Naive thymus-derived CD8-positive, alpha-beta T cell (primary cell): ENCODE results near the gene SMYD3. TPM values are rescaled to one million over a fixed set of nuclear protein-coding genes. Genes with fewer than 3 reads are reported as not detected.
A peak's percentile ranks its signal among the peaks of the same experiment; 100 is the strongest.

Source experiments
- ATAC-seq, 2 donors: fragments of 150-1000 bp; cut with Tn5 transposase in 1 of 2; sonication (Bioruptor Pico), chemical (Tn5 transposase) in 1 of 2; 1 replicate in 1 of 2; 2 replicates in 1 of 2; pipeline ENCODE4 v1.10.0; 2021; ENCODE audit warnings: mild to moderate bottlenecking in 2 of 2, moderate library complexity in 2 of 2
- POLR2A ChIA-PET: fragments of 350-600 bp; sonication (Branson Sonifier 250); formaldehyde crosslinking; loops from one replicate; lab custom pipeline; 2021; ENCODE audit warnings: antibody characterized with exemption; lab: Charles Lee
- DNase-seq, 10 donors: peaks; one replicate each; pipeline versions ENCODE4 v3.0.0 to v3.0.0-alpha.2; 2020 to 2022
- H3K27ac Mint-ChIP-seq, 10 donors: one replicate each; pipeline ENCODE4 v1.8.0; 2020 to 2022; ENCODE audit warnings: mild to moderate bottlenecking in 10 of 10, mixed read lengths in 10 of 10, moderate library complexity in 4 of 10, inconsistent platforms in 1 of 10
- H3K27me3 Mint-ChIP-seq, 5 donors: one replicate each; pipeline ENCODE4 v1.8.0; 2021 to 2022; ENCODE audit warnings: mixed read lengths in 5 of 5
- H3K36me3 Mint-ChIP-seq, 3 donors: one replicate each; pipeline ENCODE4 v1.8.0; 2020 to 2022; ENCODE audit warnings: mixed read lengths in 3 of 3, mild to moderate bottlenecking in 2 of 3, inconsistent platforms in 1 of 3
- H3K4me1 Mint-ChIP-seq, 4 donors: one replicate each; pipeline ENCODE4 v1.8.0; 2021 to 2022; ENCODE audit warnings: mixed read lengths in 4 of 4
- H3K4me3 Mint-ChIP-seq, 10 donors: one replicate each; pipeline ENCODE4 v1.8.0; 2020 to 2022; ENCODE audit warnings: mild to moderate bottlenecking in 10 of 10, mixed read lengths in 10 of 10, moderate library complexity in 6 of 10, inconsistent platforms in 1 of 10
- H3K9me3 Mint-ChIP-seq, 9 donors: one replicate each; pipeline ENCODE4 v1.8.0; 2020 to 2022; ENCODE audit warnings: mixed read lengths in 9 of 9, mild to moderate bottlenecking in 3 of 9, inconsistent platforms in 1 of 9, moderate library complexity in 1 of 9
- polyA plus RNA-seq, 3 donors: library from polyadenylated mRNA; unstranded; fragments of 300-500 nt; fragmentation: Illumina TruSeq; gene quantifications; one replicate each; pipeline ENCODE4 v1.2.3, GENCODE V29; 2021
- total RNA-seq, 8 experiments: library from RNA in 2 of 8; stranded (reverse) in 2 of 8; gene quantifications; one replicate each; pipeline ENCODE4 v1.2.3 and lab custom pipeline; 2021 to 2026

Gene SMYD3
- total and polyA plus RNA-seq, 5 experiments from 2014 or later: 19.1 to 42.1 (median 36.5) TPM

DNA sequence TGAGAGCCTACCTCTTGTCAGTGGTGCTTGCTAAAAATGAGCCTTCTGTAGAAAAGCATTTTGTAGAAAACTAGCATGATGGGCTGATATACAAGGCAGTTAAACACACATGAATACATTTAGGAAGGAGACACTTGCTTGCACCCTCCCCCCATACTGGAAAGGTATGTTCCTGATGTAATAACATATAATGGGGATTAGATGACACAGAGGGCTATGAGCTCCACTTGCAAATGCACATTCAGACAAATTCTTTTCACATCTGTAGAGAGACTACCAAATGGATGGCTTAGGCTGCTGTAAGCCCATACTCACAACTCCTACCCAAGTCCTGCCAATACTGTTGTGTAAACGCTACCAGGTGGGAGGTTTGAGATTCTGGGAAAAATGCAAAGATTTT is 634.0 kb downstream of the SMYD3 start:
- Mint-ChIP-seq H3K36me3 (peaks cover 0 to 14% (median 3%) of the 10 kb centered on the region in 3 donors), H3K4me3 (no peak overlapping the region), H3K27me3 (no peaks in the 10 kb centered on the region), H3K9me3 (no peaks in the 10 kb centered on the region), H3K27ac (peak overlapping the region in 1 of 10 donors; percentile 48), H3K4me1 (peaks cover 0 to 6% (median 0%) of the 10 kb centered on the region in 4 donors)
- DNase-seq (no peak), ATAC-seq (no peak)
- POLR2A ChIA-PET: no interaction called here

DNA sequence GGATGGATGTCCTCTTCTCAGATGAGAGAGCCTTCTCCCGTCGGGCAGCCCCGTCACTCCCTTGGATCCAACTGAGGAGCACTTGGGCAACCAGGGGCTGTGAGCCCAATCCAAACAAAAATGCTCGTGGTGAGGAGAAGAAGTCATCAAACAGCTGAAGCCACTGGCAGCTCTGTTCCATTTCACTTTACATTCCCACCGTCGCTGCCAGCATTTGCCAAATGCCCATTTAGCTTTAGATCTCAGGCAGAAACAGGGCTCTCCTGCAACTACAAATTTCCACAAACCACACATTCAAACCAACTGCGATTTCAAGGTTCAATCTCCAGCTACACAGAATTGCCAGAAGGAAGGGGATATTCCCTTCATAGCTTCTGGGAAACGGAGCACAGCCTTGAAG is 634.6 kb downstream of the SMYD3 start:
- POLR2A ChIA-PET: no interaction called here
- Mint-ChIP-seq H3K4me3 (no peak overlapping the region), H3K36me3 (peaks cover 0 to 14% (median 3%) of the 10 kb centered on the region in 3 donors), H3K27me3 (no peaks in the 10 kb centered on the region), H3K9me3 (no peaks in the 10 kb centered on the region), H3K27ac (peak overlapping the region in 1 of 10 donors; percentile 48), H3K4me1 (peaks cover 0 to 7% (median 0%) of the 10 kb centered on the region in 4 donors)
- ATAC-seq (no peak), DNase-seq (no peak)

DNA sequence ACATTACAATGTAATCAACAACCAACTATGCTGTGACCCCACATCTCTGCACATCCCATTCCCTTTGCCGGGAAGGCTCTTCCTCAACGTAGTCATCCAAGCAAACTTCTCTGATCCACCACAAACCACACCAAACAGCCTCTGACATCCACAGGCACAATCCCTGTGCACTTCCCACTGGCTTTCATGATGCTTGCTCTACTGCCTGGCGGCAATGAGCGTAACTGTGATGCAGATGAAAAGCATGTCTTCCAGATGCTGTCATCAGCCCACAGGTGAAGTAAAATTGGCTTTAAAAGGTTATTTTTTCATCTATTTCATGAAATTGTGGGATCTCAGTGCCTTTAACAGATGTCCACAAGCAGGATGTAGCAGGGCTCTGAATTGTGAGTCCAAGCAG is 635.2 kb downstream of the SMYD3 start:
- no peak for DNase-seq
- Mint-ChIP-seq H3K36me3 (peaks cover 0 to 14% (median 3%) of the 10 kb centered on the region in 3 donors), H3K4me3 (no peak overlapping the region), H3K9me3 (no peaks in the 10 kb centered on the region), H3K27ac (peak overlapping the region in 1 of 10 donors; percentile 58), H3K4me1 (peaks cover 0 to 9% (median 0%) of the 10 kb centered on the region in 4 donors), H3K27me3 (no peaks in the 10 kb centered on the region)
- ATAC-seq: no peak
- POLR2A ChIA-PET: no interaction called here

DNA sequence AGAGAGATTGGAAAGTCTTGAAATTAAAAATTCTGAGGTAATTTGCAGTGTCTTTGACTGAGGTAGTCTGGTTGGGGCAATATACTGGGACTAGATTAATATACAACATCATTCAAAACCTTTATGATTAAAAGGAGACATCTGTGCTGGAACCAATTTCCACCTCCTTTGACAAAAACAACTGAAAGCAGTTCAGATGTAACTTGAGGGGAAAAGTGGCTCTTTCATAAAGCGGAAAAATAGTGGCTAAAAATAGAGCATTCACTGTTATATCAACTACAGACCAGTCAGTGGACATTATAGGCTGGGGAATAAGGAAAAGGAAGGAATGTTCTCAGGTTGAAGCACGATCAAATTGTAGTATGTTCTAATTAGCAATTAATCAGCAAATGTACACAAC is 635.9 kb downstream of the SMYD3 start:
- Mint-ChIP-seq H3K9me3 (no peaks in the 10 kb centered on the region), H3K4me3 (no peak overlapping the region), H3K27me3 (no peaks in the 10 kb centered on the region), H3K36me3 (peaks cover 0 to 7% (median 3%) of the 10 kb centered on the region in 3 donors), H3K27ac (no peak overlapping the region), H3K4me1 (peaks cover 0 to 11% (median 0%) of the 10 kb centered on the region in 4 donors)
- DNase-seq (no peak), ATAC-seq (no peak)
- POLR2A ChIA-PET: no interaction called here

DNA sequence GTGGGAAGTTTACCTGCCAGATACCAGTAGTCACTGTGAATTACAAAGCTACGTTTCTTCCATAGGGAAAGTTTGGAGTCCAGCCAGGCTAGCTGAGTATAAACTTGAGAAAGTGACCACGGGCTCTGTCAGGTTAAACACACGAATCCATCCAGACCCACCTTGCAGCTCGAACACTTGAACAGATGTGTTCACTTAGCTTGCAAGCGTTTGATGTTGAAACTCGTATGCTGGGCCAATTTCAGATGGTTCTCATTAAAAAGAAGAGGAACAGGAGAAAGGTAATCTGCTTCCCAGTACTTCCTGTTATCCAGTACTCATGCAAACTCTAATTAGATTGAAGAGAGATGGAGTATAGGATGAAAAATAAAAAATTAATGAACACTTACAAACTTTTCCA is 636.4 kb downstream of the SMYD3 start:
- H3K4me1 Mint-ChIP-seq: peaks cover 0 to 11% (median 0%) of the 10 kb centered on the region in 4 donors
- no peaks in the 10 kb centered on the region for H3K9me3 Mint-ChIP-seq
- no peak for ATAC-seq
- POLR2A ChIA-PET: no interaction called here
- H3K27ac Mint-ChIP-seq: no peak overlapping the region
- H3K36me3 Mint-ChIP-seq: peaks cover 0 to 5% (median 3%) of the 10 kb centered on the region in 3 donors
- no peak overlapping the region for H3K4me3 Mint-ChIP-seq
- DNase-seq: no peak
- no peaks in the 10 kb centered on the region for H3K27me3 Mint-ChIP-seq

DNA sequence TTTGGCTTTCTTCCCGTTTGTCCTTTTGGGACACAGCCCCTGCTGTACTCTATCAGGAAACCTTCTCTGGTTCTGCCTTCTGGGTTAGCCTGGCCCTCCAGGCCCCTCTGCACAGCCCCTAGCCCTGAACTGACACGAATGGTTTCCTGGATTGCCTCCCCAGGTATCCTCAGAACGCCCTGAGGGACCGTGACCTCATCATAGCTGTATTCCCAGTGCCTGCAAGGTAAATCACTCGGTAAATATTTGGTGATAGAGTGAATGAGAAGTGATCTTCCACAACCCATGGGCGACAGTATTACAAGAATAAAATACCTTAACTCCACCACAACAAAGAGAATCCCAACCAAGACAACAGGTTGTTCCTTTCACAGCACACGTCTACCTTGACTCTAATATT is 637.2 kb downstream of the SMYD3 start:
- POLR2A ChIA-PET: no interaction called here
- DNase-seq: no peak
- Mint-ChIP-seq H3K4me3 (no peak overlapping the region), H3K4me1 (peaks cover 0 to 11% (median 0%) of the 10 kb centered on the region in 4 donors), H3K36me3 (peaks cover 0 to 7% (median 2%) of the 10 kb centered on the region in 3 donors), H3K27me3 (no peaks in the 10 kb centered on the region), H3K27ac (no peak overlapping the region), H3K9me3 (no peaks in the 10 kb centered on the region)
- no peak for ATAC-seq

DNA sequence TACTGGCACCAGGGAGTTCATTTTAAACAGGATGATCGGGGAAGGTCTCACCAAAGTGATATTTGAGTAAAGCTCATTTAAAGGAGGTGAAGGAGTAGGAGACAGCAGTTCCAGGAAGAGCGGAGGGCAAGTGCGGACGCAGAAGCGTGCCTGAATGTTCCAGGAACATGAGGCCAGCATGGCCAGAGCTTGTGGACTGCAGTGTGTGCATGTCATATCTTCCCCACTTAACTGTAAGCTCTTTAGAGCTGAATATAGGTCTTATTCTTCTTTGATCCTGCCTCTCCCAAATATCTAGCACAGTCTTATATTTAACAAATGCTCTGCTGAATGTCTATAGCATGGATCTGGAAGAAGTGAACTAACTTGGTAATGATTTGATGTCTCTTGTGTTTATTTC is 639.3 kb downstream of the SMYD3 start:
- no peak overlapping the region for H3K27ac Mint-ChIP-seq
- H3K36me3 Mint-ChIP-seq: peaks cover 11 to 22% (median 21%) of the 10 kb centered on the region in 3 donors
- POLR2A ChIA-PET: no interaction called here
- H3K4me1 Mint-ChIP-seq: peaks cover 0 to 11% (median 0%) of the 10 kb centered on the region in 4 donors
- DNase-seq (no peak), ATAC-seq (no peak)
- H3K9me3 Mint-ChIP-seq: no peaks in the 10 kb centered on the region
- H3K4me3 Mint-ChIP-seq: no peak overlapping the region
- no peaks in the 10 kb centered on the region for H3K27me3 Mint-ChIP-seq

DNA sequence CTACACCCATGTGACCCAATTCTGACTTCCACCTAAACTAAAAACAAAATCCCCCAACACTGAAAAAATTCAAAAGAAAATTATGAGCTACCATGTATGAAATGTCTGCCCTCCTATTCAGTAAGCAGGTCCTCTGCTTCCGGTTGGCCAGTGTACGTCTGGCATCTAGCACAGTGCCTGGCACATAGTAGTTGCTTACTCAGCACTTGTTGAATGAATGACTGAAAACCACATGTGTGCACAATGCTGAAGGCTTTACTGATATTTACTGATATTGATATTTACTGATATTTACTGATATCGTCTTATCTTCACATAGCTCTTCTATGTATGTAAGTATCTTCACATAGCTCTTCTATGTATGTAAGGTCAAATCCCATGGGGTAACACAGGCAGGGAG is 642.2 kb downstream of the SMYD3 start:
- H3K4me3 Mint-ChIP-seq: no peak overlapping the region
- DNase-seq: no peak
- ATAC-seq: no peak
- H3K4me1 Mint-ChIP-seq: peaks cover 0 to 10% (median 0%) of the 10 kb centered on the region in 4 donors
- POLR2A ChIA-PET: no interaction called here
- no peaks in the 10 kb centered on the region for H3K9me3 Mint-ChIP-seq
- H3K27ac Mint-ChIP-seq: no peak overlapping the region
- no peaks in the 10 kb centered on the region for H3K27me3 Mint-ChIP-seq
- peaks cover 21 to 43% (median 28%) of the 10 kb centered on the region in 3 donors for H3K36me3 Mint-ChIP-seq

DNA sequence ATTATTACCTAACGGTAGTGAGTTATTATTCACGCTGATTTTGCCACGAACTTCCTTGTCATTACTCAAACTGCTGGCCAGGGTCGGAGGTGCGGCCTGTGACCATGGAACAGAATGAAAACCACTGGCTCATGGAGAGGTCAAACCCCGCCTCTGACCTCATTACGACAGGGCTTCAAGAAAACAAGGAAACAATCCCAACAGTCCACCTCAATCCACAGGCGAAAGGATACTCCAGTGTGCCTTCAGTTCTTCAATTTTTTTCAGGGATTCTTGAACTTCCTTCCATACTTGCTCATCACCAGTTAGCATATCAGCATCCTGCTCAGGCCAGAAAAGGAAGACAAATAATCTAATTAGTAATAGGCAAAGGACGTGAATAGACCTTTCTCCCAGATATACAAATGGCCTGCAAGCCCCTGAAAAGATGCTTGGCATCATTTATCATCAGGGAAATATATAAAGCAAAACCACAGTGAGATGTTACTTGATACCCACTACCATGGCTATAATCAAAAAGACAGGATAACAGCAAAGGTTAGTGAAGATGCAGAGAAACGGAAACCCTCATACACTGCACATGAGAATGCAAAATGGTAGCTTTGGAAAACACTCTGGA is 643.4 kb downstream of the SMYD3 start:
- DNase-seq (no peak), ATAC-seq (no peak)
- peaks cover 0 to 5% (median 0%) of the 10 kb centered on the region in 4 donors for H3K4me1 Mint-ChIP-seq
- POLR2A ChIA-PET: interaction anchor here (0.7 kb wide), 1 partner anchor 174 kb away, joined by 3 read pairs; no protein-coding TSS in a partner anchor
- H3K36me3 Mint-ChIP-seq: peaks cover 21 to 50% (median 30%) of the 10 kb centered on the region in 3 donors
- H3K27ac Mint-ChIP-seq: no peak overlapping the region
- H3K27me3 Mint-ChIP-seq: no peaks in the 10 kb centered on the region
- H3K9me3 Mint-ChIP-seq: no peaks in the 10 kb centered on the region
- no peak overlapping the region for H3K4me3 Mint-ChIP-seq

DNA sequence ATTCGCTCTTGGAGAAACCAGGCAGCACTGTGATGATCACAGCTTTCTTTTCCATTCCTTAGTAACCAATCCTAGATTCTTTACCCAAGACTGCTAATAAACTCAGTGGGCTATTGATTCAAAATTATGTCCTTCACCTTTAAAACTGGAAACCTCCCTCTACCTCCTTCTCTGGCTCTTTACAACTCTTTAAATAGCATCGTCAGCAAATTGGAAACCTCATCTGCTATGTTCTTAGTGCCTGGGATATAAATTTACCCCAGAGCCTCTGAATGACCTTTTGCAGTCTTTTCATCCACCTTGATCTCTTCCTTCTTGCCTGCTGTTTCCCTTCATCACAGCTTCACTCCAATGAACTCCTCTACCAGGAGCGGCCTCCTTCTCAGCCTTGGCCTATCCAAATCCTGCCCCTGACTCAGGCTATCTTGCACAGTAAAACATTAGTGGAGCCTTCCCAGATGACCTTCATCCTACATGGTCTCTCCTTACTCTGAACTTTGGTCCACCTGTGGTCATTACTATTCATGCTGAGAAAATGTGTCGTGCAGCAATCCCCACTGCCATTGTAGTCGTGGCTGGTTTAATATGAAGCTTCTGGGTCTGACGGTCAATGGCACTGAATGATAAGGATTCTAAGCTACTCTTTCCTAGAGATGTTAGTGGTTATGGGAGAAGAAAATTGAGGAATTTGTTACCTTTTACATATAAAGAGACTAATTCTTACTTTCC is 644.1 kb downstream of the SMYD3 start:
- DNase-seq: no peak
- Mint-ChIP-seq H3K4me1 (peaks cover 0 to 5% (median 0%) of the 10 kb centered on the region in 4 donors), H3K36me3 (peaks cover 25 to 56% (median 36%) of the 10 kb centered on the region in 3 donors), H3K9me3 (peaks cover 0 to under 1% (median 0%) of the 10 kb centered on the region in 9 donors), H3K27me3 (no peaks in the 10 kb centered on the region), H3K4me3 (no peak overlapping the region), H3K27ac (peak overlapping the region in 1 of 10 donors; percentile 40)
- ATAC-seq: no peak
- POLR2A ChIA-PET: interaction anchor here (0.7 kb wide), 1 partner anchor 175 kb away, joined by 3 read pairs; no protein-coding TSS in a partner anchor

DNA sequence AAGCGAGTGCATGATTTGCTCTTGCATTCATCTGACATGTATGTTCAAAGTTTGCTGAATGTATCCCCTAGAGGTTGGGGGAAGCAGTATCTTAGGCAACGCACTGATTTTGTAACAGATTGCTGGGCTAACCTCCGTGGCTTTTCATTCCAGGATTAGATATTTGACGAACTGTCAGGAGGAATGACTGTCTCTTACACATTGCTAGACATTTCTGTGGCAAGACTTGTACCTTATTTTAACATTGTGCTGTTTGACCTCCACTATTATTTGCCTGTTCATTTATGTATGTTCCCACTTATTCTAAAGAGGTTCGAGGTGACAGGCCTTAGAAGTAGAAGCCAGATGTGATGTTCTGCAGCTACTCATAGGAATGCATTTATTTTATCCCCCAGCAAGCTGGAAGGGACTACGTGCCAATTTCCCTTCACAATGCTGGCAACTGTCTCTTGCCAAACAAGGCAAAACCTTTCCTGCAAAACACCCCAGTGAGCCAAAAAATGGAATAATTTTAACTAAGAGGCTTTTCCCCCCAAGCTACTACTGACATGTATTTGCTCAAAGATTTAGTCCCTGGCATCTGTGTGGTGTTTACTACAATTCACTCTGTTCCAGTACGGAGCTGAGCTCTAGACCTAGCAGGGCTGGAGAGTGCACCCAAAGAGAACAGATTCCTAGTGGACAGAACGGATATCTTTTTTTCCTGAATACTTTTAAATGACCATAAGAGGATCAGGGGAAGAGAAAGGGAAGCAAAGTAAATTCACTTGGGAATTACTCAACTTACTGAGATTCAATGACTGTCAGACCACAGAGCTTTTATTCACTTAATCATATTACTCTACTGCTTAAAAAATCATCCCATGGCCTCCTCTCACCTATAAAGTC is 646.2 kb downstream of the SMYD3 start:
- no peak overlapping the region for H3K4me3 Mint-ChIP-seq
- POLR2A ChIA-PET: no interaction called here
- no peaks in the 10 kb centered on the region for H3K27me3 Mint-ChIP-seq
- peaks cover 41 to 76% (median 57%) of the 10 kb centered on the region in 3 donors for H3K36me3 Mint-ChIP-seq
- ATAC-seq (no peak), DNase-seq (no peak)
- peaks cover 0 to 4% (median 0%) of the 10 kb centered on the region in 9 donors for H3K9me3 Mint-ChIP-seq
- peak overlapping the region in 1 of 10 donors; percentile 9 for H3K27ac Mint-ChIP-seq
- no peaks in the 10 kb centered on the region for H3K4me1 Mint-ChIP-seq

DNA sequence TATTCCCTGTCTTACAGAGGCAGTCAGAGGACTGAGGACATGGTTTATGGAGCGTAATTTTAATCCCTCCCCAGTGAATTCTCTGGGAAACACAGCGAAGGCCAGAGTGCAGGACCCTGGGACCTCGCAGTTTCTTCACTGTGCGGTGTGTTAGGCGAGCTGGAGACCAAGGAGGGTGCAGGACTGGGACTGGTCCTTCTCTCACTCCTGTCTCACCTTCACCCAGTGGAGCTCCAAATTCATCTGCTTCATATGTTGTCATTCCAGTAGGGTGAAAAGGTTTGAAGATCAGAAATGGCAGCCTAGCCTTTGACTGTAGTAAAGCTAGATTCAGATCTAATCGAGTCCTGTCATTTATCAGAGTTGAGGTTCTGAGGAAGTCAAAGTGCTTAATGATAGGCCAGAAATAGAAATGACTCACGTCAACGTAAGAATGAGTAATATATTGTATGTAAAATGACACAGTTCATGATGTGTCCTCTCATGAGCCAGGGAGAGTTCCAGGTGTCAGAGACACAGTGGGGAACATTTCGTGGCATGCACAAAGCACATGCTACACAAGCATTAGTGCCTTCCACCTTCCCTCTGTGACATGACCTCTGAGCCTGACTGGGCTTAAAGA is 647.5 kb downstream of the SMYD3 start:
- H3K36me3 Mint-ChIP-seq: peaks cover 49 to 85% (median 65%) of the 10 kb centered on the region in 3 donors
- no peaks in the 10 kb centered on the region for H3K4me1 Mint-ChIP-seq
- DNase-seq: no peak
- no peak overlapping the region for H3K27ac Mint-ChIP-seq
- POLR2A ChIA-PET: no interaction called here
- ATAC-seq: no peak
- H3K4me3 Mint-ChIP-seq: no peak overlapping the region
- peaks cover 0 to 11% (median 4%) of the 10 kb centered on the region in 9 donors for H3K9me3 Mint-ChIP-seq
- no peaks in the 10 kb centered on the region for H3K27me3 Mint-ChIP-seq
